Measurements from ENCODE around the gene TBC1D3G. TPM values are rescaled to one million over a fixed set of nuclear protein-coding genes. Genes with fewer than 3 reads are reported as not detected.
"Not testable (repeated sequence)": the region's sequence is repeated elsewhere in the genome, so short reads cannot be mapped to it uniquely, and the experiment has no call there.

Gene TBC1D3G
- total and polyA plus RNA-seq, 2 of the 4 experiments (the other 2 are of a cell fraction) = not detected

- H3K27ac ChIP-seq (ENCODE audit: insufficient read depth, low read length); H3K23ac ChIP-seq (ENCODE audit: low read depth, low read length); H2AFZ ChIP-seq (replicated peaks; ENCODE audit: low read length, poor library complexity); H2AK9ac ChIP-seq (replicated peaks; ENCODE audit: low read depth, low read length, poor library complexity); H4K5ac ChIP-seq (ENCODE audit: low read depth, low read length); POLR2A ChIA-PET (ENCODE audit: unreplicated experiment); H2BK15ac ChIP-seq (ENCODE audit: low read depth, low read length); in situ Hi-C loops (cut with MboI; ENCODE audit: low sequenced_read_pairs); H2AK5ac ChIP-seq (ENCODE audit: low read depth, low read length); H2BK120ac ChIP-seq (ENCODE audit: low read depth, low read length); H3K4me3 ChIP-seq (ENCODE audit: insufficient read depth, low read depth, low read length); H3K14ac ChIP-seq (replicated peaks; ENCODE audit: low read depth, low read length); H3K9ac ChIP-seq (ENCODE audit: low read depth, low read length); dilution Hi-C loops (cut with HindIII; ENCODE audit: low sequenced_read_pairs, unreplicated experiment); H3K4me1 ChIP-seq (ENCODE audit: control insufficient read depth, insufficient read depth, low read length); H4K20me1 ChIP-seq (ENCODE audit: insufficient read depth, low read length); H2BK20ac ChIP-seq (ENCODE audit: low read depth, low read length); H3K27me3 ChIP-seq (ENCODE audit: control insufficient read depth, insufficient read depth, low read length); H3K4me2 ChIP-seq (ENCODE audit: low read depth, low read length); H3K18ac ChIP-seq (ENCODE audit: low read depth, low read length); BruUV-seq (replicated peaks); intact Hi-C loops (cut with micrococcal nuclease); H3K9me3 ChIP-seq (ENCODE audit: control insufficient read depth, insufficient read depth, low read length); H2BK5ac ChIP-seq (ENCODE audit: low read depth, low read length, poor library complexity, severe bottlenecking); CTCF ChIA-PET; H3K56ac ChIP-seq (ENCODE audit: extremely low read depth, insufficient read depth, low read length); H3K9me1 ChIP-seq (ENCODE audit: insufficient read depth, low read length); DNase-seq; H3K79me1 ChIP-seq (ENCODE audit: low read depth in 1 of 2, low read length in 2 of 2); H4K91ac ChIP-seq (ENCODE audit: insufficient read depth, low read depth, low read length); ATAC-seq (ENCODE audit: low read depth); H4K8ac ChIP-seq (ENCODE audit: low read depth in 2 of 2, low read length in 2 of 2); H3K36me3 ChIP-seq (ENCODE audit: control insufficient read depth, insufficient read depth, low read length); H3K4ac ChIP-seq (ENCODE audit: low read depth, low read length): not testable (repeated sequence)
- no CpG with 5 or more reads among the region's 6 CpGs for WGBS, 2 experiments (ENCODE audit: extremely low coverage in 2 of 2, insufficient read length in 1 of 2)
These were observed 38.8 kb downstream of the TBC1D3G start for GRCh38 chr17:36362496-36362895.

GRCh38 chr17:36375938-36376337, 52.3 kb downstream of the TBC1D3G start:
- BruUV-seq (replicated peaks); H3K27ac ChIP-seq (ENCODE audit: insufficient read depth, low read length); H2BK20ac ChIP-seq (ENCODE audit: low read depth, low read length); H3K36me3 ChIP-seq (ENCODE audit: control insufficient read depth, insufficient read depth, low read length); H3K9ac ChIP-seq (ENCODE audit: low read depth, low read length); DNase-seq; H4K91ac ChIP-seq (ENCODE audit: insufficient read depth, low read depth, low read length); in situ Hi-C loops (cut with MboI; ENCODE audit: low sequenced_read_pairs); H2AK9ac ChIP-seq (replicated peaks; ENCODE audit: low read depth, low read length, poor library complexity); H3K4me3 ChIP-seq (ENCODE audit: insufficient read depth, low read depth, low read length); H2AFZ ChIP-seq (replicated peaks; ENCODE audit: low read length, poor library complexity); H4K8ac ChIP-seq (ENCODE audit: low read depth in 2 of 2, low read length in 2 of 2); intact Hi-C loops (cut with micrococcal nuclease); H3K9me1 ChIP-seq (ENCODE audit: insufficient read depth, low read length); H3K18ac ChIP-seq (ENCODE audit: low read depth, low read length); H4K20me1 ChIP-seq (ENCODE audit: insufficient read depth, low read length); POLR2A ChIA-PET (ENCODE audit: unreplicated experiment); H2BK120ac ChIP-seq (ENCODE audit: low read depth, low read length); dilution Hi-C loops (cut with HindIII; ENCODE audit: low sequenced_read_pairs, unreplicated experiment); H4K5ac ChIP-seq (ENCODE audit: low read depth, low read length); H3K27me3 ChIP-seq (ENCODE audit: control insufficient read depth, insufficient read depth, low read length); H2AK5ac ChIP-seq (ENCODE audit: low read depth, low read length); H2BK15ac ChIP-seq (ENCODE audit: low read depth, low read length); H3K79me1 ChIP-seq (ENCODE audit: low read depth in 1 of 2, low read length in 2 of 2); CTCF ChIA-PET; H3K9me3 ChIP-seq (ENCODE audit: control insufficient read depth, insufficient read depth, low read length); H3K4me2 ChIP-seq (ENCODE audit: low read depth, low read length); H3K4ac ChIP-seq (ENCODE audit: low read depth, low read length); H3K23ac ChIP-seq (ENCODE audit: low read depth, low read length); H2BK5ac ChIP-seq (ENCODE audit: low read depth, low read length, poor library complexity, severe bottlenecking); H3K14ac ChIP-seq (replicated peaks; ENCODE audit: low read depth, low read length); ATAC-seq (ENCODE audit: low read depth); H3K4me1 ChIP-seq (ENCODE audit: control insufficient read depth, insufficient read depth, low read length); H3K56ac ChIP-seq (ENCODE audit: extremely low read depth, insufficient read depth, low read length): not testable (repeated sequence)
- no CpG with 5 or more reads among the region's 7 CpGs for WGBS, 2 experiments (ENCODE audit: extremely low coverage in 2 of 2, insufficient read length in 1 of 2)
